ENCODE data around the gene ZNF789. TPM values are rescaled to one million over a fixed set of nuclear protein-coding genes. Genes with fewer than 3 reads are reported as not detected.

Gene ZNF789
- total and polyA plus RNA-seq, 9 of the 15 experiments (the other 6 are each of a cell fraction or from before 2014, with no cell fraction given): 6.1 to 57.0 (median 24.8) TPM

DNA sequence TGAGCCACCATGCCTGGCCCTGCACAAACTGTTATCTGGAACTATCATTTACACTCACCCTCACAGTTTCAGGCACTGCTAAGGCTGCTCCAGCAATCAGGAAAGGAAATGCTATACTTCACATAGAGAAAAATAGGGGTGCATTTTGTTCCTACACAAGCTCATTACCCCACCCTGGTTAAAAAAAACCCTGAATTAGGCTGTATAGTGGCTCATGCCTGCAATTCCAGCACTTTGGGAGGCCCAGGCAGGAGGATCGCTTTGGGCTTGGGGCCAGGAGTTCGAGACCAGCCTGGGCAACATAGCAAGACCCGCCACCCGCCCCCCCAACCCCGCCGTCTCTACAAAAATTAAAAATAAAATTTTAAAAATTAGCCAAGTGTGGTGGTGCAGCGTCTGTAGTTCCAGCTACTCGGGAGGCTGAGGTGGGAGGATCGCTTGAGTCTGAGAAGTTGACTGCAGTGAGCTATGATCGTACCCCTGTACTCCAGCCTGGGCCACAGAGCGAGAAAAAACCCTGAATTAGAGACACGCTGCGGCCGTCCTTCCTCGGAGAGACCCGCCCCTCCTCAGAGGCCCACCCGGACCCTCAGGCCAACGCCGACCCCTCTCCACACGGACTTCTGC lies 34.6 kb upstream of the ZNF789 start (continued):
- TF ChIP-seq ZHX1 (conservative IDR thresholded peaks at IDR 0.05; ENCODE audit: low read length) (no peak), NBN (IDR thresholded peaks at IDR 0.05; ENCODE audit: low read depth) (0 out of 2 replicates have a peak, but pooled peaks have one; percentile 23), SMARCE1 (IDR thresholded peaks at IDR 0.05) (no peak; the same call in 1 of the 2 replicates), ZNF24 (IDR thresholded peaks at IDR 0.05) (no peak), RBM17 (IDR thresholded peaks at IDR 0.05; ENCODE audit: borderline replicate concordance, low read depth, low read length) (no peak), ZNF121 (CRISPR knock-in tag; conservative IDR thresholded peaks at IDR 0.05) (0 out of 2 replicates have a peak, but pooled peaks have one; percentile 36), CTBP1 (IDR thresholded peaks at IDR 0.05; ENCODE audit: borderline replicate concordance) (no peak), FOXJ2 (tag; IDR thresholded peaks at IDR 0.05) (0 out of 2 replicates have a peak, but pooled peaks have one; percentile 19), ATF1 (CRISPR knock-in tag; IDR thresholded peaks at IDR 0.05) (no peak), ATF1 (tag; IDR thresholded peaks at IDR 0.05) (no peak), SRSF3 (IDR thresholded peaks at IDR 0.05; ENCODE audit: insufficient read depth, low read length) (no peak), SRF (CRISPR knock-in tag; IDR thresholded peaks at IDR 0.05) (no peak), ZNF239 (CRISPR knock-in tag; IDR thresholded peaks at IDR 0.05) (no peak), SMARCA4 (IDR thresholded peaks at IDR 0.05) (no peak), ARNT (IDR thresholded peaks at IDR 0.05) (peak in 1 of 2 experiments; percentile 60; a peak in 1 of 4 replicates), ETS1 (conservative IDR thresholded peaks at IDR 0.05; ENCODE audit: control insufficient read depth, low read depth, low read length) (no peak), CBX1 (IDR thresholded peaks at IDR 0.05; ENCODE audit: low read depth) (no peak), ZNF785 (CRISPR knock-in tag; IDR thresholded peaks at IDR 0.05) (no peak), ZBTB43 (CRISPR knock-in tag; IDR thresholded peaks at IDR 0.05) (0 out of 2 replicates have a peak, but pooled peaks have one; percentile 49), HIVEP1 (CRISPR knock-in tag; IDR thresholded peaks at IDR 0.05) (no peak), ADNP (tag; IDR thresholded peaks at IDR 0.05) (peak; percentile 85), CCNT2 (IDR thresholded peaks at IDR 0.05; ENCODE audit: borderline replicate concordance, extremely low read depth, insufficient read length, low read depth, low read length) (no peak)
- TF ChIP-seq, protein P1, sequence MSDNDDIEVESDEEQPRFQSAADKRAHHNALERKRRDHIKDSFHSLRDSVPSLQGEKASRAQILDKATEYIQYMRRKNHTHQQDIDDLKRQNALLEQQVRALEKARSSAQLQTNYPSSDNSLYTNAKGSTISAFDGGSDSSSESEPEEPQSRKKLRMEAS (CRISPR knock-in tag; IDR thresholded peaks at IDR 0.05): no peak

Measured in K562 (cell line).